Panc1 (cell line): ENCODE data around the gene GPR152. TPM values are rescaled to one million over a fixed set of nuclear protein-coding genes. Genes with fewer than 3 reads are reported as not detected.
"Not testable (repeated sequence)": the region's sequence is repeated elsewhere in the genome, so short reads cannot be mapped to it uniquely, and the experiment has no call there.

Experiments
- ATAC-seq: fragments of 200-7000 bp; cut with Tn5 transposase; 2 replicates; pipeline ENCODE4 v1.9.1; 2020; ENCODE audit warnings: mild to moderate bottlenecking, moderate library complexity
- BruUV-seq: library from RNA; stranded (reverse); fragments of 400-500 nt; replicated peaks from 2 replicates; lab custom pipeline; 2021; lab: Mats Ljungman, UMichigan
- CTCF ChIA-PET: fragments of 300-600 bp; sonication (Branson Sonifier 250); formaldehyde crosslinking; loops from one replicate; lab custom pipeline; 2022; ENCODE audit warnings: antibody characterized with exemption; lab: Charles Lee
- POLR2A ChIA-PET: fragments of 300-600 bp; sonication (Branson Sonifier 250); formaldehyde crosslinking; loops from one replicate; lab custom pipeline; 2022; ENCODE audit warnings: antibody characterized with exemption; lab: Charles Lee
- DNase-seq: peaks from one replicate; pipeline ENCODE4 v3.0.0-alpha.2; 2010; ENCODE audit warnings: low read depth, low spot score
- H3K27ac ChIP-seq: 2 replicates; pipeline ENCODE4 v1.5.1; 2011; ENCODE audit warnings: mild to moderate bottlenecking, low read length, inconsistent platforms
- H3K27me3 ChIP-seq: fragments of 200-500 bp; sonication (Bioruptor generic); 2 replicates; pipeline ENCODE4 v1.6.0; 2014; ENCODE audit warnings: low read length, inconsistent platforms; ENCODE audit not compliant: control insufficient read depth, insufficient read depth
- H3K36me3 ChIP-seq: fragments of 200-500 bp; sonication (Bioruptor generic); 2 replicates; pipeline ENCODE4 v1.5.1; 2014; ENCODE audit warnings: inconsistent platforms, mild to moderate bottlenecking, low read length, moderate library complexity; ENCODE audit not compliant: control insufficient read depth, insufficient read depth
- H3K4me1 ChIP-seq: 2 replicates; pipeline ENCODE4 v1.5.1; 2011; ENCODE audit warnings: inconsistent platforms, mild to moderate bottlenecking, low read length, moderate library complexity; ENCODE audit not compliant: control insufficient read depth, insufficient read depth
- H3K4me3 ChIP-seq, 2 experiments: 2 replicates each; pipeline ENCODE4 v1.5.1; 2011 to 2012; ENCODE audit warnings: low read depth in 2 of 2, low read length in 2 of 2, mild to moderate bottlenecking in 2 of 2, inconsistent platforms in 1 of 2, moderate library complexity in 1 of 2
- H3K9me3 ChIP-seq: fragments of 200-500 bp; sonication (Bioruptor generic); 2 replicates; pipeline ENCODE4 v1.5.1; 2014; ENCODE audit warnings: low read depth, mild to moderate bottlenecking, inconsistent platforms, low read length, moderate library complexity; ENCODE audit not compliant: control insufficient read depth, insufficient read depth
- CTCF ChIP-seq: fragments of 450-650 bp; IDR thresholded peaks from 2 replicates; pipeline ENCODE4 v1.5.1; 2017; ENCODE audit warnings: mild to moderate bottlenecking
- POLR2AphosphoS5 ChIP-seq: IDR thresholded peaks from 2 replicates; pipeline ENCODE4 v1.6.1; 2012; ENCODE audit warnings: mild to moderate bottlenecking, low read depth, low read length, moderate library complexity
- REST ChIP-seq, 2 experiments: IDR thresholded peaks; 2 replicates each; pipeline ENCODE4 v1.6.1; 2011 to 2012; ENCODE audit warnings: low read depth in 2 of 2, control low read depth in 1 of 2, low read length in 1 of 2, mild to moderate bottlenecking in 1 of 2, moderate library complexity in 1 of 2; ENCODE audit not compliant: insufficient read depth in 1 of 2
- SIN3A ChIP-seq: IDR thresholded peaks from 2 replicates; pipeline ENCODE4 v1.6.1; 2012; ENCODE audit warnings: low read depth, mild to moderate bottlenecking, low read length, moderate library complexity, borderline replicate concordance; ENCODE audit not compliant: insufficient read depth
- TCF7L2 ChIP-seq: IDR thresholded peaks from 2 replicates; pipeline ENCODE4 v1.6.1; 2011; ENCODE audit warnings: mild to moderate bottlenecking, low read depth, low read length, inconsistent platforms
- in situ Hi-C: cut with HindIII; loops from 2 replicates; pipeline ENCODE4 v1.10.0; 2016; ENCODE audit warnings: low sequenced_read_pairs, low pct_unique_long_range_greater_than_20kb
- intact Hi-C: fragments of 100-400 bp; cut with micrococcal nuclease; formaldehyde crosslinking; loops from one replicate; pipeline ENCODE4 v1.10.0; 2022; ENCODE audit not compliant: unreplicated experiment
- total RNA-seq: library from RNA; stranded (reverse); gene quantifications from one replicate; pipeline ENCODE4 v1.2.1, GENCODE V29; 2021; ENCODE audit not compliant: unreplicated experiment

GPR152 gene
- total RNA-seq, 1 experiment from 2014 or later = not detected

- intact Hi-C loops (no loop called here), in situ Hi-C loops (no loop called here)
- Histone ChIP-seq H3K9me3 (no peaks in the 10 kb centered on the region), H3K27ac (peak overlapping the region; percentile 85), H3K36me3 (no peaks in the 10 kb centered on the region; the same call in 1 of the 2 replicates), H3K27me3 (no peaks in the 10 kb centered on the region), H3K4me1 (peaks cover 14% of the 10 kb centered on the region), H3K4me3 (peak overlapping the region; percentile 63 to 95)
- ChIA-PET CTCF (interaction anchor here (0.6 kb wide), 1 partner anchor 58 kb away, joined by 3 read pairs; no protein-coding TSS in a partner anchor), POLR2A (no interaction called here)
- no peak for TF ChIP-seq CTCF
- no peak for TF ChIP-seq TCF7L2
- no peak for TF ChIP-seq POLR2AphosphoS5
- no peak for TF ChIP-seq SIN3A
- TF ChIP-seq REST (IDR thresholded peaks at IDR 0.05; ENCODE audit: insufficient read depth in 1 of 2, low read depth in 2 of 2, low read length in 1 of 2) = no peak
- no TSS peak for BruUV-seq
- DNase-seq (no peak), ATAC-seq (no peak)
Observed at GRCh38 chr11:67429038-67429668, 23.4 kb downstream of the GPR152 start.

- CTCF ChIA-PET = interaction anchor here (0.6 kb wide), 1 partner anchor 113 kb away, joined by 3 read pairs; no protein-coding TSS in a partner anchor
- H3K4me1 ChIP-seq = peaks cover 7% of the 10 kb centered on the region
- no peaks in the 10 kb centered on the region for H3K9me3 ChIP-seq
- DNase-seq (peak; percentile 96), ATAC-seq (peak; percentile 93)
- H3K27ac ChIP-seq = peak within 1 kb of the TSS; percentile 85
- H3K36me3 ChIP-seq = no peaks in the 10 kb centered on the region; the same call in 1 of the 2 replicates
- no TSS peak for BruUV-seq
- peak within 1 kb of the TSS; percentile 63 to 95 for H3K4me3 ChIP-seq
- POLR2A ChIA-PET = no interaction called here
- no peaks in the 10 kb centered on the region for H3K27me3 ChIP-seq
- peak; percentile 88 for TF ChIP-seq POLR2AphosphoS5
- no peak for TF ChIP-seq TCF7L2
- TF ChIP-seq REST (IDR thresholded peaks at IDR 0.05; ENCODE audit: insufficient read depth in 1 of 2, low read depth in 2 of 2, low read length in 1 of 2) = no peak
- TF ChIP-seq SIN3A = peak; percentile 92; the same call in 1 of the 2 replicates
- TF ChIP-seq CTCF = no peak
- intact Hi-C loops = no loop called here
- in situ Hi-C loops = no loop called here
Observed at GRCh38 chr11:67428052-67429001, 24.2 kb downstream of the GPR152 start, which contains the start of gene RPS6KB2. Gene RPS6KB2 (plus strand): TSS chr11:67428494. CDS start chr11:67428546, 52 bp downstream.

GRCh38 chr11:67427364-67427859 is 25.1 kb downstream of the GPR152 start:
- H3K9me3 ChIP-seq, H3K4me1 ChIP-seq, H3K36me3 ChIP-seq, CTCF ChIA-PET, ATAC-seq, intact Hi-C loops, DNase-seq, H3K27me3 ChIP-seq, BruUV-seq, in situ Hi-C loops, POLR2A ChIA-PET: not testable (repeated sequence)
- Histone ChIP-seq H3K27ac (peak overlapping the region; percentile 85), H3K4me3 (peak overlapping the region; percentile 63 to 95)
